ENCODE results near the gene ADGRG7.
A peak's percentile ranks its signal among the peaks of the same experiment; 100 is the strongest.

Gene ADGRG7

GRCh38 chr3:100591411-100591810 lies 18.0 kb upstream of the ADGRG7 start:
- TF ChIP-seq POLR2A (IDR thresholded peaks at IDR 0.05; ENCODE audit: low read depth, low read length) (no peak), SPI1 (IDR thresholded peaks at IDR 0.05; ENCODE audit: low read depth, low read length) (no peak), PAX5 (IDR thresholded peaks at IDR 0.05; ENCODE audit: insufficient read depth, low read length, severe bottlenecking) (no peak), TAF1 (IDR thresholded peaks at IDR 0.05; ENCODE audit: low read depth, low read length) (no peak), POLR2AphosphoS5 (IDR thresholded peaks at IDR 0.05; ENCODE audit: low read depth, low read length) (no peak), POU2F2 (IDR thresholded peaks at IDR 0.05; ENCODE audit: low read depth, low read length) (no peak)
- FAIRE-seq (no peak), DNase-seq (ENCODE audit: insufficient read length, low spot score) (no peak)

GRCh38 chr3:100600181-100601042 lies 9.0 kb upstream of the ADGRG7 start:
- no peak for DNase-seq (ENCODE audit: insufficient read length, low spot score)
- TF ChIP-seq POLR2A (IDR thresholded peaks at IDR 0.05; ENCODE audit: low read depth, low read length) (no peak), POLR2AphosphoS5 (IDR thresholded peaks at IDR 0.05; ENCODE audit: low read depth, low read length) (no peak), TAF1 (IDR thresholded peaks at IDR 0.05; ENCODE audit: low read depth, low read length) (no peak), PAX5 (IDR thresholded peaks at IDR 0.05; ENCODE audit: insufficient read depth, low read length, severe bottlenecking) (no peak)
- no peak for FAIRE-seq

- no peak for TF ChIP-seq POLR2AphosphoS5 (IDR thresholded peaks at IDR 0.05; ENCODE audit: low read depth, low read length)
- no peak for TF ChIP-seq PAX5 (IDR thresholded peaks at IDR 0.05; ENCODE audit: insufficient read depth, low read length, severe bottlenecking)
- TF ChIP-seq SPI1 (IDR thresholded peaks at IDR 0.05; ENCODE audit: low read depth, low read length) = 0 out of 2 replicates have a peak, but pooled peaks have one; percentile 47
- DNase-seq (ENCODE audit: insufficient read length, low spot score) (no peak), FAIRE-seq (peak; percentile 52)
These were observed 6.6 kb upstream of the ADGRG7 start for GRCh38 chr3:100602506-100603444.

GRCh38 chr3:100603469-100603868 lies 5.9 kb upstream of the ADGRG7 start:
- DNase-seq (ENCODE audit: insufficient read length, low spot score) = no peak
- peak; percentile 59 for FAIRE-seq
- TF ChIP-seq POLR2A (IDR thresholded peaks at IDR 0.05; ENCODE audit: low read depth, low read length) (no peak), POLR2AphosphoS5 (IDR thresholded peaks at IDR 0.05; ENCODE audit: low read depth, low read length) (no peak), PAX5 (IDR thresholded peaks at IDR 0.05; ENCODE audit: insufficient read depth, low read length, severe bottlenecking) (no peak), SPI1 (IDR thresholded peaks at IDR 0.05; ENCODE audit: low read depth, low read length) (no peak), TAF1 (IDR thresholded peaks at IDR 0.05; ENCODE audit: low read depth, low read length) (no peak), POU2F2 (IDR thresholded peaks at IDR 0.05; ENCODE audit: low read depth, low read length) (no peak)

- FAIRE-seq (no peak), DNase-seq (ENCODE audit: insufficient read length, low spot score) (no peak)
- TF ChIP-seq POLR2AphosphoS5 (IDR thresholded peaks at IDR 0.05; ENCODE audit: low read depth, low read length) (no peak), POLR2A (IDR thresholded peaks at IDR 0.05; ENCODE audit: low read depth, low read length) (no peak), PAX5 (IDR thresholded peaks at IDR 0.05; ENCODE audit: insufficient read depth, low read length, severe bottlenecking) (no peak), SPI1 (IDR thresholded peaks at IDR 0.05; ENCODE audit: low read depth, low read length) (no peak), POU2F2 (IDR thresholded peaks at IDR 0.05; ENCODE audit: low read depth, low read length) (no peak), TAF1 (IDR thresholded peaks at IDR 0.05; ENCODE audit: low read depth, low read length) (no peak)
These were observed 4.0 kb upstream of the ADGRG7 start for GRCh38 chr3:100605358-100605757.

GRCh38 chr3:100606894-100607512 lies 2.4 kb upstream of the ADGRG7 start:
- DNase-seq (ENCODE audit: insufficient read length, low spot score) (no peak), FAIRE-seq (peak; percentile 86)
- TF ChIP-seq SPI1 (IDR thresholded peaks at IDR 0.05; ENCODE audit: low read depth, low read length) (peak; percentile 94), PAX5 (IDR thresholded peaks at IDR 0.05; ENCODE audit: insufficient read depth, low read length, severe bottlenecking) (no peak)

- DNase-seq (ENCODE audit: insufficient read length, low spot score) (no peak), FAIRE-seq (peak; percentile 41)
- TF ChIP-seq SPI1 (IDR thresholded peaks at IDR 0.05; ENCODE audit: low read depth, low read length) (no peak), POLR2AphosphoS5 (IDR thresholded peaks at IDR 0.05; ENCODE audit: low read depth, low read length) (no peak), POU2F2 (IDR thresholded peaks at IDR 0.05; ENCODE audit: low read depth, low read length) (no peak), PAX5 (IDR thresholded peaks at IDR 0.05; ENCODE audit: insufficient read depth, low read length, severe bottlenecking) (no peak), POLR2A (IDR thresholded peaks at IDR 0.05; ENCODE audit: low read depth, low read length) (no peak), TAF1 (IDR thresholded peaks at IDR 0.05; ENCODE audit: low read depth, low read length) (no peak)
These were observed 562 bp downstream of the ADGRG7 start for GRCh38 chr3:100609963-100610362.

GRCh38 chr3:100611221-100611620 lies 1.8 kb downstream of the ADGRG7 start:
- no peak for TF ChIP-seq PAX5 (IDR thresholded peaks at IDR 0.05; ENCODE audit: insufficient read depth, low read length, severe bottlenecking)
- TF ChIP-seq POLR2A (IDR thresholded peaks at IDR 0.05; ENCODE audit: low read depth, low read length) = no peak
- TF ChIP-seq TAF1 (IDR thresholded peaks at IDR 0.05; ENCODE audit: low read depth, low read length) = no peak
- TF ChIP-seq SPI1 (IDR thresholded peaks at IDR 0.05; ENCODE audit: low read depth, low read length) = no peak
- no peak for TF ChIP-seq POU2F2 (IDR thresholded peaks at IDR 0.05; ENCODE audit: low read depth, low read length)
- TF ChIP-seq POLR2AphosphoS5 (IDR thresholded peaks at IDR 0.05; ENCODE audit: low read depth, low read length) = no peak
- no peak for FAIRE-seq

More at GRCh38 chr3:100611221-100611620, 1.8 kb downstream of the ADGRG7 start:
- DNase-seq (ENCODE audit: insufficient read length, low spot score) = no peak
